GM12874 (cell line): Measurements from ENCODE around the gene TBCE.
A peak's percentile ranks its signal among the peaks of the same experiment; 100 is the strongest.

Experiments
- TF ChIP-seq, protein P1 (sequence below): IDR thresholded peaks from 2 replicates; pipeline ENCODE4 v1.5.1; 2011; ENCODE audit warnings: low read depth, mild to moderate bottlenecking, control low read depth, low read length, moderate library complexity; ENCODE audit not compliant: insufficient read depth

TBCE gene

DNA sequence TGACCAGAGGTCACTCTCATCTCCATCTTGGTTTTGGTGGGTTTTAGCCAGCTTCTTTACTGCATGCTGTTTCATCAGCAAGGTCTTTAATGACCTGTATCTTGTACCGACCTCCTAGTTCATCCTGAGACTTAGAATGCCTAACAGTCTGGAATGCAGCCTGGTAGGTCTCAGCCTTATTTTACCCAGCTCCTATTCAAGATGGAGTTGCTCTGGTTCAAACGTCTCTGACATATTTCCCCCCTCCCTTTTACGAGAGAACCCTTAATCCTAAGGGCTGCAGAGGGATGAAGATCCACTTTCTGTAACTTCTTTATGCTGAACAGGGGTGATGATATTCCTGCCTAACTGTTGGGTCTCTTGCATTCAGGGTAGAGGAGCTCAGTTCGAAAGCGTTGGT lies 43.2 kb downstream of the TBCE start:
- TF ChIP-seq, protein P1, sequence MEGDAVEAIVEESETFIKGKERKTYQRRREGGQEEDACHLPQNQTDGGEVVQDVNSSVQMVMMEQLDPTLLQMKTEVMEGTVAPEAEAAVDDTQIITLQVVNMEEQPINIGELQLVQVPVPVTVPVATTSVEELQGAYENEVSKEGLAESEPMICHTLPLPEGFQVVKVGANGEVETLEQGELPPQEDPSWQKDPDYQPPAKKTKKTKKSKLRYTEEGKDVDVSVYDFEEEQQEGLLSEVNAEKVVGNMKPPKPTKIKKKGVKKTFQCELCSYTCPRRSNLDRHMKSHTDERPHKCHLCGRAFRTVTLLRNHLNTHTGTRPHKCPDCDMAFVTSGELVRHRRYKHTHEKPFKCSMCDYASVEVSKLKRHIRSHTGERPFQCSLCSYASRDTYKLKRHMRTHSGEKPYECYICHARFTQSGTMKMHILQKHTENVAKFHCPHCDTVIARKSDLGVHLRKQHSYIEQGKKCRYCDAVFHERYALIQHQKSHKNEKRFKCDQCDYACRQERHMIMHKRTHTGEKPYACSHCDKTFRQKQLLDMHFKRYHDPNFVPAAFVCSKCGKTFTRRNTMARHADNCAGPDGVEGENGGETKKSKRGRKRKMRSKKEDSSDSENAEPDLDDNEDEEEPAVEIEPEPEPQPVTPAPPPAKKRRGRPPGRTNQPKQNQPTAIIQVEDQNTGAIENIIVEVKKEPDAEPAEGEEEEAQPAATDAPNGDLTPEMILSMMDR: no peak

DNA sequence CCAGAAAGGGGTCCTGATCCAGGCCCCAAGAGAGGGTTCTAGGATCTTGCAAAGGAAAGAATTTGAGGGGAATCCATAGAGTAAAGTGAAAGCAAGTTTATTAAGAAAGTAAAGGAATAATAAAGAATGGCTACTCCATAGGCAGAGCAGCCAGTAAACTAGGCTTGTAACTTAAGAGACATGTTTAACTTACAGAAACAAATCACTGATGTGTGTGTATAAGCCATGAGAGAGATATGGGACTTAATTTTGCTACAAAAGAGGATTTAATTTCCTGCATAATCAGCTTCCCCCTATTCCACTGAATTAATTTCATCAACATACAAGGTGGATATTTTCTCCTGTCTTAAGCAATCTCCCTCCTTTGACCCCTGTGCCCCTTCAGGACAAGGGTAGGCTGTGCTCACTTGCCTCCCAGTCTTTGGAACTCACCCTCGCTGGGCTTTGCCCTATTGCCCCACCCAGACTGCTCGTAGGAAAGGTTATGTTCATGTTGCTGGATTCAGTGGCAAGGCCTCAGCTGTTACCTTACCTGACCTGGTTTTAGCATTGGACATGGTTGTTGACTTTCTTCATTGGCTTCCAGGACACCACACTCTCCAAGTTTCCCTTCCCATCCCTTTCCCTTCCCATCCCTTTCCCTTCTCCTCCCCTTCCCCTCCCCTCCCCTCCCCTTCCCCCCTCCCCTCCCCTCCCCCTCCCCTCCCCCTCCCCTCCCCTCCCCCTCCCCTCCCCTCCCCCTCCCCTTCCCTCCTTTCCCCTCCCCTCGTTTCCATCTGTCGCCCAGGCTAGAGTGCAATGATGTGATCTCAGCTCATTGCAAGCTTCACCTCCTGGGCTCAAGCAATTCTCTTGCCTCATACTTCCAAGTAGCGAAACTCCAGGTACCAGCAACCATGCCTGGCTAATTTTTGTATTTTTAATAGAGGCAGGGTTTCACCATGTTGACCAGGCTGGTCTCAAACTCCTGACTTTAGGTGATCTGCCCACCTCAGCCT lies 44.6 kb downstream of the TBCE start:
- TF ChIP-seq, protein P1: no peak

DNA sequence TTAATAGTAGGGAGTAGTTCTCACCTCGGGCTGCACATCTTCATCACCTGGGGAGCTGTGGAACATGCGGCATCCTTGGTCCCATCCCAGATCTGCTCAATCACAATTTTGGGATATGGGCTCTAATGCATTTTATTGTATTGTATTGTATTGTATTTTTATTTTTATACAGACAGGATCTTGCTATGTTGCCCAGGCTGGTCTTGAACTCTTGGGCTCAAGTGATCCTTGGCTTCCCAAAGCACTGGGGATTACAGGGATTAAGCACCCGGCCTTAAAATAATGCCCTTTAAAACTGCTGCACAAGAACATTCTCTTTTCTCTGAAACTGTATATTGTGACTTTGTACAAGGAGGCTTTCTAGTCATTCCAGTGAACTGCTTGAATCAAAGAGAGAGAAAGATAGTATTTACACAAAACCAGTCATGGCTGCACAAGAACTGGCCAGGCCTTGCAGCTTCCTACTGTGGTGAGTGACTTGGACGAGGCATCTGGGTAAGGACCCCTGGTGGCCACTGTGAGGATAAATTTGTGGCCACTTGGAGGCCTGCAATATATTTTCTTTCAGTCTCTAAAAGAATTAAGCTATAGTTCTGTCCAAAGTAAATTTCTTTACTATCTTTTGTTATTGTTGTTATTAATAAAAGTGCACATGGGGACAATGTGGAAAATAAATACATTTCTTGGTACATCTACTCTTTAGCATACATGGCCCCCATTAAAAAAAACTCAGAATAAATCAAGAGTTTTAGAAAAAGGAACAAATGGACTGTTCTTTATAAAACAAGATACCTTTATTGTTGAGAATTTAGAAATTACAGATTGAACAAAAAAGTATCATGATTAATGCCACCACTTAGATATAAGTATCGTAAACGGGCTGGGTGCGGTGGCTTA lies 48.0 kb downstream of the TBCE start:
- TF ChIP-seq, protein P1: peak; percentile 71

DNA sequence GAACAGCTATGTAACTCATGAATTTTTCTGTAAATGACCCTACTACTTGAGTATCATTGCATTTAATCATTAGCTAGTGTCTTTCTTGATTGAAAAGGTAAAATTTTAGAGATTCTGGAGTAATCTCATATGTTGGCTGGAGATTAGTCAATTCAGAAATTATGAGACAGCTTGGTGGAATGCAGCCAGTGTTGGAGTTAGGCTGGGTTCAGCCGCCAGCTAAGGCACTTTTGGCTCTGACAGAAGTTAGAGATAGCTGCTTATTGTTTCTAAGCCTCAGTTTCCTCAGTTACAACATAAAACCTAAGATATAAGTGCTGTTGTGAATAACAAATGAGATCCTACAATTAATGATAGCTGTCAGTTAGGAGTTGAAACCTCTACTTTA lies 49.4 kb downstream of the TBCE start:
- TF ChIP-seq, protein P1: no peak

DNA sequence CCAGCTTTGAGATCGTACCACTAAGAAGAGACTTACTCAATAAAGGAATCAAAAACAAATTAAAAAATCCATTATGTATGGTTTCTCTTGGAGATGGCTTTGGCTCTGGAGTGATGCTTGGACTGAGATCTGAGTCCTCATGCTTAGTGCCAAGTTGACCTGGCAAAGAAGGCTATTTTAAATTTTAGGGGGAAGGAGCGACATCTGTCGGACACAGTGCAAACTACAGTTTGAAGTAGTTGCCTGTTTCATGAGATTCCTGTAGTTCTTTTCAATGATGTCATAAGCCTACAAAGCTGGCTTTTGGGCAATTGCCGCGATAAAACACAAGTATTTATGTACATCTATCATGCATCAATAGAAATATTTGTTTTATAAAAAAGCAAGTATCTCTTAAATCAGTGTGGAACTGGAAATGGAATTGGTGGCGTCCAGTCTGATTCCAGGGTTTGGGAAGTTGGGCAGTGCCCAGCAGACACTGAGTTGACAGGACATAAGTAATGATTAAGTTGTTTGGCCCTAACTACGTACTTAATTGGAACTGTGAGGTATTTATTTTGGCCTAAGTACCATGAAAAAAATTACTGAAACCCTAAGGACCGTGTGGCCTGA lies 50.0 kb downstream of the TBCE start:
- TF ChIP-seq, protein P1: peak; percentile 67

DNA sequence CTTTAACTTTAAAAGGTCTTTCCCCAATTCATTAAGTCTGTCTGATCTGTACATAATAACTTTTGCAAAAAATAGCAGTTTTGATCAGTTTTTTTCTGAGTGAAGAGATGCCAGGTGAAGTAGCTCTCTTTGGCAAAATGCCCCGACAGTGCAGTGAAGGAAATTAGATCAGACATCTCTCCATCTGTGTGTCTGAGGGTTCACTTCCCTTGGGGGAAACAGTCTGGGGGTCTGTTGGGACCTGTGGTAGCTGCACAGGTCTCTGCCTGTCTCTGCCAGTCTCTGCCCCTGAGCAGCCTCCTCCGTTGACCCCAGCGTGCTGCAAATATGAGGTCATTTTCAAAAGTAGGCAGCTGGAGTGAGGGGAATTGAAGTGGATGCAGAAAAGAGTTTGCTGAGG lies 54.5 kb downstream of the TBCE start:
- TF ChIP-seq, protein P1: no peak

DNA sequence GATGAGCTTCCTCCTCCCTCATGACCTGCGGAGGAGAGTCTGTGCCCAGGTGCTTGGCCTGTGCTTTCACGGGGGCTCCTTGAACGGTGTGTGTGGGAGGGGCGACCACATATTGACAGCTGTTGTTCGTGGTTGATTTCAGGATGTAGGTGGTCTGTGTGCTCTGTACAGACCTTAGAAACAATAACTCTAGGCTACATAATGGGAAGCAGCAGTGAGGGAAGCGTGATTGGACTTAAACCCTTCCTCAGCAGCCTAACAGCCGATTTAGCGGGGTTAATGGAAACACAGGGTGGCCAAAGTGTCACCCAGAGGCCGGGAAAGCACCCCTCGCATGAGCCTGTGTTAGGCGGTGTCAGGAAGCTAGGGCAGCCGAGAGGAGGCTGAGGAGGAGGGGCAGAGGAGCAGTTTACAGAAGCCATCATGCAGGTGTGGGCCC lies 56.0 kb downstream of the TBCE start:
- TF ChIP-seq, protein P1: no peak
